ENCODE results near the gene KIF3A.

The KIF3A gene

DNA sequence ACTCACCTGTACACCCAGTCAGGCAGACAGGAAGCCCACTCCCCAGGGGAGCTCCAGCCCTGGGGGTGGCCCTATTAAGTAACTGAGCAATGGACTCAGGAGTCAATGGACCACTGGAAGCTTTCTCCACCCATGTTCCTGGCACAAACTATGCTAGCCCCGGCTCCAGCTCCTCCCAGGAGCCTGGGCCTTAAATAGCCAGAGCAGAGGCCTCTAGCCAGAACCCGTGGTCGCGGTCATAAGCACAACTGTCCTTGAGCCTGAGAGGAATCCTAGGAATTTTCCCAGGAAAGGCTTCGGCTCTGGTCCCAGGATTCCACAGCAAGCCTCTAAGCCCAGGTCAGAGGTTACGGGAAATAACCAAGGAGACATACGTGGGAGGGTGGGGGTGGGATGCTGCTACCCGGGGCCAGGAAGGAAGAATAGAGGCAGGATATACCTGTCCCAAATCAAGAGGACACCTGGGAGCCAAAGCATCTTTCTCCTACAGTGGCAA lies 34.2 kb upstream of the KIF3A start:
- in situ Hi-C loops (cut with HindIII; ENCODE audit: low sequenced_read_pairs), result loop anchor here (5.0 kb wide), 1 partner anchor 54 kb away; no protein-coding TSS in a partner anchor

DNA sequence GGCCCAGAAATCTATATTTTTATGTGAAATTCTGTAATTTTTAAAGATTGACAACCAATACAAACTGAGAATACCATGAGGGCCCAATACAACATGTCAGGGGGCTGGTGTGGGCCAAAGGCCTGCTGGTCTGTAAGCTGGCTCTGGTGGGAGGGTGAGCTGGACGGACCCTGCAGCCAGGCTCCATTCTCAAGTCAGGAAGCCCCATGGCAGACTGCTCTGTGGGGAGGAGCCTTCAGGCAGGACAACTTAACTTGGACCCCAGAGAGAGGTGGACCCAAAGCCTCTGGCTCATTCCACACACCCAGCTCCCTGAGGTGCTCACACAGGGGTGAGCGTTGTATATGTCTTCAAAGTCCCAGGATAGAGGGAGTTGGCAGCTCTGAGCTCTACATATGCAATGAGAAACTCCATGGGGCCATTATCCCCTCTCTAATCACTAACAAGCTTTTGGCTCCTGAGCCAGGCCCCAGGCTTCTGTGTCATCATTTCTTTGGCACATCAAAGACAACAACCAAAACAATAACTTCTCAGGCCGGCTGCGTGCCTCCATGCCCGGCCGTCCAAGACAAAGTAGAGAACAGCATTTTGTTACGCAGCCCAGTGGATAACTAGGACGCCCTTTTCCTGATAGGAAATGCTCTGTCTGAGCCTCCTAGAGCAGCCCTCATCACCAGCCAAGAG lies 33.3 kb upstream of the KIF3A start:
- in situ Hi-C loops (cut with HindIII; ENCODE audit: low sequenced_read_pairs), result loop anchor here (5.0 kb wide), 1 partner anchor 53 kb away; no protein-coding TSS in a partner anchor

DNA sequence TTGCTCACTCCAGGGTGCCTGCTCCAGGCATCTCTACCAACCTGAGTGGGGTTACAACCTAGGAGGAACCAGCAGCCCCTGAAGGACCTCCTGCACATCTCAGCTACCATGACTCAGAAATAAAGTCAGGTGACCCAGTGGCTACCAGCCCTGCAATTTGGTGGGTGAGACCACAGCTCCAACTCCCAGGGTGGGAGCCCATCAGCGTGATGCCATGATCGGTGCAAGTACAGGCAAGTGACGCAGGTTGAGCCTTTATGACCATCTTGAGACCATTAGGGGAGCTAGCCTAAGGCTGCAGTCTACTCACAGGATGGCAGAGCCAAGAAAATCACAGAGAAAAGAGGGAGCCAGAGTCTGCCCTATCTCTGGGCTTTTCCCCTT lies 31.1 kb upstream of the KIF3A start:
- in situ Hi-C loops (cut with HindIII; ENCODE audit: low sequenced_read_pairs), result no loop called here

DNA sequence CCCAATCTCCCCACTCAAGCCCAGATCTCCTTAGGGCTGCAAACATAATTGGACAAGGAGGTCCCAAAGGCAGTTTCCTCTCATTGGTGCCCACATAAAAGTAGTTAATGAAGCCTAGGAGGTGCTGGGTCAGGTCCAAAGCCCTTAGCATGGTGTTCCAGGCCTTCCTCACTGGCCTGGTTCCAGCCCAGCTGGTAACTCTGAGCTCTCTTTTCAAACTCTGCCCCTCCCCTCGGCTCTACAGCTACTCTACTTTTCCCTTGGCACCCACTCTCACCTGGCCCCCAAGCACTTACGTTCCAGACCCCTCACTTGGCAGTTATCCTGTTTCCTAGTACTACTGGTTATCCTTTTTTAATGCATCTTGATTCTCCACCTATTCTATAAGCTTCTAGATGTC lies 29.8 kb upstream of the KIF3A start:
- in situ Hi-C loops (cut with HindIII; ENCODE audit: low sequenced_read_pairs), result no loop called here

DNA sequence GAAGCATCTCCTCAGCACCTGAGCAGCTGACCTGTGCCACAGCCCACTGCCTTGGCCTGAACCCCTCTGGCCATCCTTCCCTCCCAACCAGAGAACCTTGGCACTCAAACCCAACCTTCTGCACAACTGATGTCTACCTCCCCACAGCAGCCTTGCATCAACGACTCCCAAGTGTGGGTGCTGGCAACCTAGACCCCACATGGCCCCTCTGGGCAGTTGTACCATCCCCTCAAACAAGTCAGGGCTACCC lies 29.4 kb upstream of the KIF3A start:
- in situ Hi-C loops (cut with HindIII; ENCODE audit: low sequenced_read_pairs), result no loop called here

DNA sequence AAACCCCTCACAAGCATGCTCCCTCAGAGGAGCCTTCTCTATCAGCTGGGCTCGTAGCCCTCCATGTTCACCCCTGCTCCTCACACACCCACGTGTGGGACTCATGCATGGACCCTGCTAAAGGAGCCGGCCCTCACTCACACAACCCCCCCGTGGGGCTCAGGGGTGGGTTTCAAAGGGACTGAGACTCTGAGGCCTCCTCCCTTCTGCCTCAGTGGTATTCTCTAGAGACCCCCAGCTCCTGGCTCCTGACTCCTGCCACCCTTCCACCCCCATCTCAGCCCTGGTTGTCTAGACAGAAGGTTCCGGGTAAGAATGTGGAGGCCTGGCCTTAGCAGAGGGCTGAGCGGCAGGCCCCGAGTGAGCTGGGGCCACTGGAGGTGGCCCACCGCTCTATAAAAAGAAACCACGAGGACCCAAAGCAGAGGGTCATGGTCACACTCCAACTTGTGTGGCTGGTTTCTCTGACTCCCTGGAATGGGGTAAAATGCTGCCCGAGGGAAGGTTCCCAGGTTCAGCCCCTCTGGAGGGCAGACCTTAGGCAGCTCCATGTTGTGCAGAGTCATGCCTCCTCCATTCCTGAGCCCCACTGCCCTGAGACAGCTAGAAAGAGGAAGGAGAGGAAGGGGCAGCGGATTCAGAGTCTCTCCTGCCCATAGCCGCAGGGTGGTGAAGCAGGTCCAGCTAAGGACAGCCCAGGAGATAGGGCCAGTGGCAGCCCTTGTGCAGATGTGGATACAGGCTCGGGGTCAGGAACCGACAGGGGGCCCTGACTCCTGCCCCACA lies 28.9 kb upstream of the KIF3A start:
- in situ Hi-C loops (cut with HindIII; ENCODE audit: low sequenced_read_pairs), result no loop called here

DNA sequence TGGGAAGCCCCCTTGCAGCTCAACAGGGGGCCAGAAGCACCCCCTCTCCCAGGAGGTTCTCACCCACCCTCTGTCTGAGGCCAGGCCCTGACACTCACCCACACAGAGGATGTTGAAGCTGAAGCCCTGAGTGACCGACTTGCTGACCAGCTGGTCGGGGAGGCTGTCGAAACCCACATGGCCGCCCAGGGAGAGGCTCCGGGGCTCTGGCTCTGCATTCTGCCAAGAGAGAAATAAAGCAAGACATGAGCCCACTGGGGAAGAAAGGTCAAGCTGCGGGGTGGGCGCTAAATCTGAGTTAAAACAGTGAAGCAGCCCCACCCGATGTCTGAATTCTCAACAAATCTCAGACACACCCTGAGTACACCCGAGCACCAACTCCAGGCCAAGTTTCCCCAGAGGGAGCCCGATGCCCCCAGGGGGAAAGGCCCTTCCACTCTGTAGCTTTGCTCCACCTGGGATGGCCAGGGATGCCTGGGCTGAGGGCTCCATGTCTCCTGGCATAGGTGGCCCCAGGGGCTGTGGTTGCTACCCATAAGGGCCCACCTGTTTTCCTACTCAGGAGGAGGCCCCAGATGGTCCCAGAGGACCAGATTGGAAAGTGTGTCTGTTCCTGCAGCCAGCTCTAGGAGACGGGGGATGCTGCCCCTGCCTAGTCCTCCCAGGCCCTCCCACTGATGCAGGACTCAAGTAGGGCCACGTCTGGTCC lies 28.1 kb upstream of the KIF3A start:
- in situ Hi-C loops (cut with HindIII; ENCODE audit: low sequenced_read_pairs), result no loop called here

DNA sequence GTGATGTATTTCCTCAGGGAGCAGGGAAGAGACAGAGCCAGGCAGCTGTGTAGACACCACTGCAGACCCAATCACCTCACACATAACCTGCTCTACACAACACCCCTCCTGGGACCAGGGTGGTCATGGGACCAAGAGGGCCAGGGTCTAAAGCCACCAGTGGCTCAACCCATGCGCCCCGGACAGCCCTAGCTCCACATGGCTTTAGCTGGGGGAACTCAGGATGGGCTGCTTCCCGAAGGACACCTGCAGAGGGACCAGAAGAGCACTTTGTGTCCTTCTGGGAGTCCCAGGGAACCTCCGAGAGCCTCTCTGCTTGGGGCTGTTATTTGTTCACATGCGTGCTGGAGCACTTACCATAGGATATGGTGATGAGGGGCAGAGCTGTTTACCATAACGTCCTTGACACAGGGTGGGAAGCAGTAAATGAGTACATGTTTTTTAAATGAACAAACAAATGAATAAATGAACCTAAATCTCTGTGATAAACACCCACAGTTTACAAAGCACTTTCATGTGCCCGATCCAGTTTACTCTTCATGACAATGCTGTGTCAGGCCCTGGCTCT lies 27.4 kb upstream of the KIF3A start:
- in situ Hi-C loops (cut with HindIII; ENCODE audit: low sequenced_read_pairs), result no loop called here

DNA sequence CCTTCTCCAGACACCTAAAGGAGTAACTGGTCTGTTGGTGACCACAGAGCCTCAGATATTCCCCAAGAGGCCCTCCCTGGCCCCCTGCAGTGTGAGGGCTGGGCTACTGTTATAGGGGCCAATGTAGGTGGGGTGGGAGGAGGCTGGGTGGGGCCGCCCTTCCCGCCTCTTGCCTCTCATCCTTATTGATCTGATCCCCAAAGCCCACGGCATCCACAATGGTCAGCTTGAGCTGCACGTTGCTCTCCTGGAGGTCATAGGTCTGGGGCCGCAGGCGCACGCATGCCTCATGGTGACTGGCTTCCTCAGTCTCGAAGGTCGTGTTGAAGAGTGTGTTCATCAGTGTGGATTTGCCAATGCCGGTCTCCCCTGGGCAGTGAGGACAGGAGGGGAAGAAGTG lies 26.7 kb upstream of the KIF3A start:
- in situ Hi-C loops (cut with HindIII; ENCODE audit: low sequenced_read_pairs), result no loop called here

DNA sequence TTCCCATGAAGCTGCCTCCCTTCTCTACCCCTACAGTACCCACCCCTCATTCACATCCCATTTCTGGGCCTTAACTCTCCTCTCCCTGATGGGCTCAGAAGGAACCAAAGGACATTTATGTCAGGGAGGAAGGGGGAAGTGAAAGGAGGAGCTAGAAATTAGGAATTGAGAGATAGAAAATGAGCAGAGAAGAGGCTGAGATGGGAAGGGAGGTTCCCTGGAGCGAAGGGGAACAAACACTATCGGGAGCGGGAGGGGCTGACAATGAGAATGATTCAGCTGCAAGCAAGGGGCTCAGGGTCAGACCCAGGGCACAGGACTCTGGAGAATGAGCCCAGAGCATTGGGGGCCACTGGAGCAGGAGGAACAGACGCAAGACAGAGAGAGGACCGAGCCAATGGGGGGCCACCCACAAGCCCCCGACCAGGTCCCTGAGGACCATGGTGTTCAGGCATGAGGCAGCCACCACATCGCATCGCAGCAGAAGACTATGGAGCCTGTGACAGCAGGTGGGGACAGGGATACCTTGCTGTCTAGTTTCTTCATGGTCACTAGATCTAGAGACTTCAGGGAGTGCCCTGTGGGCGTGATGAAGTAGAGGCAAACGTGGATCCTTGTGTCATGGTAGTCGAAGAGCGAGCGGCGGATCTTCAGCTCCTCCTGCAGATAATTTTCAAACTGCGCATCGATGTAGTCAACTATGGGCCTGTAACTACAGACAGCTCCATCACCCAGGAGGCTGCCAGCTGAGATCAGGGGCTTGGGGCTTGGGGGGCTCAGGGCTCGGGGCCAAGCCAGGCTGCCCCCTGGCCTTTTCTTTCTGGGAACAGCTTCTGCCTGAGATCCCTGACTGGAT lies 26.1 kb upstream of the KIF3A start:
- in situ Hi-C loops (cut with HindIII; ENCODE audit: low sequenced_read_pairs), result no loop called here

DNA sequence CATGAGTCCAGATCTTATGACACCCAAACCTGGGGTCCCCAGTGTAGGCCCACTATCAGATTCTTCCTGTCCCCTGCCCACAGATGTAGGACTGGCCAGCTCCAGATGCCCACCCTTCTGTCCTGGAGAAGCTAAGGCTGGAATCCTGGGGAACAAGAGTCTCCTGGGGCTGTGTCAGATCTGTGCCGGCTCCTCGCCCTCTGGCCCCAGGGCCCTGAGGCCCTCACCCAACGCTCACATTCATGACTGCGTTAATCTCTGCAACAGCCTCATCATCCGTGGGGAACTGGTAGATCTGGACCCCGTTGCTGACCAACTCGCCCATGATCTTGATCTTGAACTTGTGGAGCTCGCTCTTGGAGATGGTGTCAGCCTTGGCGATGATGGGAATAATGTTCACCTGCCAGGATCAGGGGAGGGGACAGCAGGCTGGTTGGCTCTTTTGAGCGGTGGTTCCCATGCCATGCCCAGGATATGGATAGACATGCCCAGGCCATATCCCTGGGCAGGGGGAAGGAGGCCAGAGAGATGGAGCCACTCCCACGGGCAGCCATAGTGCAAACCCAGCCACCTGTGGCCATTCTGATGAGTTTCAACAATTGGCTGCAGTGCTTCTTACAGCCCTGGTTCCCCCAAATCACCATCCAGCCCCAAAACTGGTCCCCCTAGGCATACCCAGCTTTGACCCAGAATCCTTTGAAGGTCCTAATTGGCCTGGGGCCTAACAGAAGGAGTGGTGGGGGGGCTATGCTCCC lies 25.1 kb upstream of the KIF3A start:
- in situ Hi-C loops (cut with HindIII; ENCODE audit: low sequenced_read_pairs), result no loop called here

DNA sequence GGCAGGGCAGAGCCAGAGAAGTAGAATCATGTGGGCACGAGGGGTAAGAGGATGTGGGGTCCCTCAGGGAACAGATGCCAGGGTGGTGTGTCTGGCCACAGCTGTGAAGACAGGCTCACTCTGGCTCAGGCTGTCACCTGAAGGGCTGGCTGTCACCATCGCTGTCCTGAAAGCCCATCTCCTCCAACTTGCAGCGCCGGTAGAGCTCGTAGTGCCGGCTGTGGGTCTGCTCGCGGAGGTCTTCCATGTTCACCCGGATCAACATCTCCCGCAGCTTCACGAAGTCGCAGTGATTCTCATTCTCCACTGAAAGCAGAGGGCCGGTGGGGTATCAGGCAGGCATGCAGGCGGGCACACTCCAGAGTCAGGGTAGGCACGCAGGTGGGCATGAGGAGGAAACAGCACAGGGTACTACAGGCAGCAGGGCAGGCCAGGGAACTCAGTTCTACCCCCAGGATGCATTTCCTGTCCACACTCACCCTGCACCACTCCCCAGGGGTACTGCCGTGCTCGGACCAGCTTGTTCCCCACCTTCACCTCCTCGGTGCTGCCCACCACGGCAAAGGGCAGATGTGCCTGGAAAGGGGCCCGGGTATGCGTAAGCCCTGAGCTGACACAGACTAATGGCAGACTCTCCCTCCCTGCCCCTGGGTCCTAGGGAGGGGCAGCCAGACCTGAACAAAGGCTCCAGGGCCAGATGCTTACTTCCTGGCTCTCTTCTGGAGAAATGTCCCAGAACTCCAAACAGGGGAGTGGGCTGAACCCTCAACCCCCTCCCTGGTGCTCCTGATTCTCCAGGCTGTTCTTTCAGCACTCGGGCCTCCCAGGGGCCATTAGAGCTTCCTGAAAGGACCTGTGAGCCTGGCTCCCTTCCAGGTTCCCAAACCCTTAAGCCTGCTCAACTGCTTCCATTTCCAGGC lies 24.2 kb upstream of the KIF3A start:
- in situ Hi-C loops (cut with HindIII; ENCODE audit: low sequenced_read_pairs), result no loop called here

DNA sequence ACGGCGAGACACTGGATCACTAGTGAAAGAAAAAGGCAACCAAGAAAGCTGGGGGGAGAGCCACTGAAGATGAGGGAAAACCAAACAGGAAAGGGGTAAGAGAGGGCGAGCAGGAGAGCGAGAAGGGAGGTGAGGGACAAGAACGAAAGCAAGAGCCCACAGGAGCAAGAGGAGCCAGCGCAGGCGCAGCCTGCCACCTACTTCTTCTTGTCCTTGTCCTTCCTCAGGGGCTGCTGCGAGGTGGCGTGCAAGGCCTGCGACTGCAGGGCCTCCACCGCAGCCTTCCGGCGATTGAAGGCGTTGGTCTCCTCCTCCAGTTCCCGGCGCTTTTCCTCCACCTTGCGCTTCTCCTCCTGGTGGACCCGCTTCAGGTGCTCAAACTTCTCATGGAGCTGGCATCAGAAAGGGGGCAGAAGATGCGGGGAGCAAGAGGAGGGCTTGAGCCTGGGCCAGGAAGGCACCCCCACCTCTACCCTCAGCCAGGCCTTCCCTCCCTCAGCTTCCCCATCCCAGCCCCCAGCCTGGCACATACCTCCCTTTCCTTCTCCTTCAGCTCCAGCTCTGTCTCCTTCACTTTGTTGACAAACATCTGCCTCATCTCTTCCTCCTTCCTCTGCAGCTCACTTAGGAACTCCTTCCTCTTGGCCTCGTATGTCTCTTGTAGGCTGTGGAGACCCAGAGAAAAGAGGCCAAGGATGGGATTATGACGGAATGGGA lies 23.4 kb upstream of the KIF3A start:
- in situ Hi-C loops (cut with HindIII; ENCODE audit: low sequenced_read_pairs), result no loop called here

DNA sequence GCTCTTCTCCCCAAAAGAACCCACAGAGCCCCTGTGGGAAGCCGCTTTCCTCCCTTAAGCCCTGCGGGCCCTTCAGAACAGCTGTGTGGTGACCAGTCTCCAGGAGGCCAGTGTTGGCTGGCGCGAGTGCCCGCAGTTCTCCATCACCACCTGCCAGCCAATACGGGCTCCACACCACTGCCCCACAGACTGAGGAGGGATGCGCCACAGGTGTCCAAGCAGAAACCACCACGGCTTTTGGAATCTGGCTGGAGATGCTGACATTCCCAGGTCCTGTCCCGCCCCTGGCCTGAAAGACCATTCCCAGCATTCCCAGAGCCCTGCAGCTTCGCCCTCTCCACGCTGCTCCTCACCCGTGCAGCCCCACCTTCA lies 22.7 kb upstream of the KIF3A start:
- in situ Hi-C loops (cut with HindIII; ENCODE audit: low sequenced_read_pairs), result no loop called here

DNA sequence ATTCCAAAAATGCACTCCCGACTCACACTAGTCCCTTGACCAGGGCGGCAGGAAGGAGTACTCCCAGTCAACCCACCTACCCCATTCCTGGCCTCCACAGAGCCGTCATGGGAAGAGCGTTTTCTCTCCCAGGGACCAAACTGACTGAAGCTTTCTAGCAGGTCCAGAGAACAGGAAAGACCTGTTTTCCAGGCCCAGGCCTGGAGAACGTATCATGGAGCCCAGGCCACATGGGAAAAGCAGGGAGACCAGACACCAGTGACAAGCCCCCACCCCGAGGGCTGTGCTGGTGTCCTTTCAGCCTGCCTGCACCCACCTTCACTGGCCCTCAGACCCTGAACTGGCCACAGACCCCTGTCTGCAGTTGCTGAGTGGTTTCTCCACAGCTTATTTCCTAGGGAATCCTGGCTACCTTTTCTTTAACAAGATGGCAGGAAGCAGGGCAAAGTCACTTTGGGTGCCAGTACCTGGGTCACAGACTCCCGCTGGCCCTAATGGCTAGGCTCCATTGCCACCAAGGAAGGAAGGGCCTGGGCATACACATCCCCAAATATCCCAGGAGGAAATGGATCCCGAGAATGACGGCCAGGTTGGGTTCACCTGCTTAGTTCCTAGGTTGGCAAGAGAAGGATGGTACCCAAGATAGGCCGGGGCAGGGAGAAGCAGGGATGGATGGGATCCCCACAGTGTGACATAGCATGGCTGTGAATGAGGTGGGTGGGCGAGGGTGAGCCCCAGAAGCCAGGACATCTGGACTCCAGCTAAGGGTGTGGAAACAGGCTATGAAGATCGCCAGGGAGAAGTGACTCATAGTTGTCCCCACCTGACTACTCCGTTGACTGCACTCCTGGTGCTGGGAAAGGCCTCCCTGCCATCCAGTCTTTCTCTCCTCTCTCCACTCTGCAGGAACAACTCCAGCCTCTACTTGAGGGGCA lies 22.0 kb upstream of the KIF3A start:
- in situ Hi-C loops (cut with HindIII; ENCODE audit: low sequenced_read_pairs), result no loop called here

DNA sequence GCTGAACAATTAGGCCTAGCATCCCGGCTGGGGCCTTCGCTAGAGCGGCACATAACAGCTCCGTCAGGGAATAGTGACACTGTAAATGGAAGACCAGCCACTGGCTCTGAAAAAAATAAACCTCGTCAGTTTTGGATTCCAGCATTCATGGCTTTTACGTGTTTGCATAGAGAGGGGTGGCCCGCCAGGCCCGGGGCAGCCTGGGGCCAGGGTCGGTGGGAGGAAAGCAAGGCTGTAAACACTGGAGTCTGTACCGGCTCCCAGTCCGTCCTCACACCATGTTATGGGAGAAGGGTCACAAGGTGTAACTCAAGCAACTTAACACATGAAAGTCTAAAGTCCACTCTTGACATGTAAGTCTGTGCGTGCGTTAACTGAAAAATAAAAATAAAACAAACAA lies 21.1 kb upstream of the KIF3A start:
- in situ Hi-C loops (cut with HindIII; ENCODE audit: low sequenced_read_pairs), result no loop called here

DNA sequence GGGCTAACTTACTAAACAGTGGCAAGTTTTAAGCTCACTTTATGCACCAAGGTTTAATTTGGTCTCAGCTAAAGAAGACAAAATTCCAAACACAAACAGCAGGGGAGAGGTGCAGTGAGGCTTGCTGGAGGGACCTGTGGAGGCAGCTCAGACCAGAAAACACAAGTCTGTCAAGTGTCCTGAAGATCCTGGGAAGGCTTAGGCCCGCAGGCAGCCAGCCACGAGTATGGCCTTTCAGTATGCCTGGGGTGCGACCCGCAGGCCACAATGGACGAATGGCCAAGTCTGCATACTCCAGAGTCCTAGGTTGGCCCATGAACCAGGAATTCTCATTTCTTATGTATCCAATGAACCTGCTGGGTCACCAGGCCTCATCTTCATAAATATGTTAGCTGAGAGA lies 19.2 kb upstream of the KIF3A start:
- in situ Hi-C loops (cut with HindIII; ENCODE audit: low sequenced_read_pairs), result no loop called here

Data from endothelial cell of hepatic sinusoid (primary cell).